GOT3 (cell line): ENCODE results near the gene XPNPEP3.
"Not testable (repeated sequence)": the region's sequence is repeated elsewhere in the genome, so short reads cannot be mapped to it uniquely, and the experiment has no call there.

Source experiments
- DNase-seq: peaks from one replicate; lab custom pipeline; 2025; ENCODE audit warnings: mixed read lengths; lab: John Stamatoyannopoulos, UW

The XPNPEP3 gene

GRCh38 chr22:40856513-40857308 lies at the start of gene XPNPEP3, which contains the start of gene ST13:
TSS of gene XPNPEP3 (plus strand) at chr22:40857148. CDS start at chr22:40857182, 34 bp downstream.
TSS of gene ST13 (minus strand) at chr22:40856639. CDS start at chr22:40856540, 99 bp downstream.
- DNase-seq, result peak; percentile 97

- DNase-seq, result no peak
These were observed 48.7 kb upstream of the XPNPEP3 start for GRCh38 chr22:40808018-40808841.

- no peak for DNase-seq
These were observed 43.0 kb upstream of the XPNPEP3 start for GRCh38 chr22:40813912-40814315.

GRCh38 chr22:40817737-40818136 lies 39.2 kb upstream of the XPNPEP3 start:
- DNase-seq, result no peak

GRCh38 chr22:40818192-40818746 lies 38.7 kb upstream of the XPNPEP3 start:
- no peak for DNase-seq

GRCh38 chr22:40818747-40819598 lies 38.0 kb upstream of the XPNPEP3 start, which contains the start of gene SLC25A17:
TSS of gene SLC25A17 (minus strand) at chr22:40819346. CDS start at chr22:40819248, 98 bp downstream.
- DNase-seq, result peak; percentile 41

- DNase-seq, result no peak
These were observed 37.3 kb upstream of the XPNPEP3 start for GRCh38 chr22:40819599-40820140.

- DNase-seq, result no peak
These were observed 33.5 kb upstream of the XPNPEP3 start for GRCh38 chr22:40823426-40823825.

GRCh38 chr22:40826292-40826691 lies 30.7 kb upstream of the XPNPEP3 start:
- not testable (repeated sequence) for DNase-seq

GRCh38 chr22:40826984-40827741 lies 29.8 kb upstream of the XPNPEP3 start:
- no peak for DNase-seq

GRCh38 chr22:40829131-40829530 lies 27.8 kb upstream of the XPNPEP3 start:
- DNase-seq, result no peak

- no peak for DNase-seq
These were observed 22.3 kb upstream of the XPNPEP3 start for GRCh38 chr22:40834619-40835018.

- DNase-seq, result no peak
These were observed 18.5 kb upstream of the XPNPEP3 start for GRCh38 chr22:40838486-40838885.

- DNase-seq, result no peak
These were observed 12.0 kb upstream of the XPNPEP3 start for GRCh38 chr22:40844951-40845350.

- DNase-seq, result not testable (repeated sequence)
These were observed 11.1 kb upstream of the XPNPEP3 start for GRCh38 chr22:40845816-40846215.

GRCh38 chr22:40853333-40853732 lies 3.6 kb upstream of the XPNPEP3 start:
- DNase-seq, result no peak

GRCh38 chr22:40853961-40854360 lies 3.0 kb upstream of the XPNPEP3 start:
- DNase-seq, result no peak

- no peak for DNase-seq
These were observed 1.6 kb upstream of the XPNPEP3 start for GRCh38 chr22:40855071-40855978.

- DNase-seq, result no peak
These were observed 902 bp upstream of the XPNPEP3 start for GRCh38 chr22:40855979-40856512.
